CD4-positive, alpha-beta memory T cell (primary cell): ENCODE data around the gene PRRC2B. TPM values are rescaled to one million over a fixed set of nuclear protein-coding genes. Genes with fewer than 3 reads are reported as not detected.
"Not testable (repeated sequence)": the region's sequence is repeated elsewhere in the genome, so short reads cannot be mapped to it uniquely, and the experiment has no call there.

Experiments
- CTCF ChIA-PET: fragments of 350-600 bp; sonication (Branson Sonifier 250); formaldehyde crosslinking; loops from one replicate; lab custom pipeline; 2021; ENCODE audit warnings: inconsistent platforms; ENCODE audit not compliant: partially characterized antibody; lab: Charles Lee
- POLR2A ChIA-PET: fragments of 350-600 bp; sonication (Branson Sonifier 250); formaldehyde crosslinking; loops from one replicate; lab custom pipeline; 2021; ENCODE audit not compliant: partially characterized antibody; lab: Charles Lee
- DNase-seq, 5 donors: peaks; one replicate each; pipeline versions ENCODE4 v3.0.0 to v3.0.0-alpha.2; 2020 to 2022; ENCODE audit warnings: mixed read lengths in 1 of 5
- H3K27ac ChIP-seq: one replicate; pipeline ENCODE4 v1.7.0; 2013; ENCODE audit warnings: low read depth, low read length
- H3K27me3 ChIP-seq: 2 replicates; pipeline ENCODE4 v1.7.0; 2013; ENCODE audit warnings: mild to moderate bottlenecking, low read length, moderate library complexity; ENCODE audit not compliant: insufficient read depth
- H3K36me3 ChIP-seq: 2 replicates; pipeline ENCODE4 v1.7.0; 2013; ENCODE audit warnings: mild to moderate bottlenecking, low read length, moderate library complexity; ENCODE audit not compliant: insufficient read depth
- H3K4me1 ChIP-seq: 2 replicates; pipeline ENCODE4 v1.7.0; 2013; ENCODE audit warnings: mild to moderate bottlenecking, low read length, moderate library complexity; ENCODE audit not compliant: insufficient read depth
- H3K4me3 ChIP-seq, 2 donors: one replicate each; pipeline ENCODE4 v1.7.0; 2013; ENCODE audit warnings: low read length in 2 of 2, mild to moderate bottlenecking in 1 of 2
- H3K9me3 ChIP-seq, 2 donors: one replicate each; pipeline ENCODE4 v1.7.0; 2013; ENCODE audit warnings: low read length in 2 of 2, control low read depth in 1 of 2; ENCODE audit not compliant: control insufficient read depth in 1 of 2
- H3K27ac Mint-ChIP-seq, 7 donors: one replicate each; pipeline ENCODE4 v1.8.0; 2020 to 2021; ENCODE audit warnings: mixed read lengths in 7 of 7, mild to moderate bottlenecking in 6 of 7, inconsistent platforms in 3 of 7, moderate library complexity in 3 of 7
- H3K27me3 Mint-ChIP-seq, 2 donors: one replicate each; pipeline ENCODE4 v1.8.0; 2020 to 2021; ENCODE audit warnings: mixed read lengths in 2 of 2
- H3K36me3 Mint-ChIP-seq, 2 donors: one replicate each; pipeline ENCODE4 v1.8.0; 2020 to 2021; ENCODE audit warnings: mixed read lengths in 2 of 2, inconsistent platforms in 1 of 2, mild to moderate bottlenecking in 1 of 2
- H3K4me1 Mint-ChIP-seq, 4 donors: one replicate each; pipeline ENCODE4 v1.8.0; 2020 to 2021; ENCODE audit warnings: mixed read lengths in 4 of 4, mild to moderate bottlenecking in 1 of 4
- H3K4me3 Mint-ChIP-seq, 8 donors: one replicate each; pipeline ENCODE4 v1.8.0; 2020 to 2021; ENCODE audit warnings: mixed read lengths in 8 of 8, mild to moderate bottlenecking in 7 of 8, moderate library complexity in 6 of 8, inconsistent platforms in 3 of 8
- H3K9me3 Mint-ChIP-seq, 8 donors: one replicate each; pipeline ENCODE4 v1.8.0; 2020 to 2021; ENCODE audit warnings: mixed read lengths in 8 of 8, mild to moderate bottlenecking in 5 of 8, inconsistent platforms in 3 of 8, moderate library complexity in 1 of 8
- intact Hi-C: fragments of 100-400 bp; cut with micrococcal nuclease; formaldehyde crosslinking; loops from one replicate; pipeline ENCODE4 v1.15.1; 2023
- polyA plus RNA-seq, 2 donors: library from polyadenylated mRNA; unstranded; fragments of 300-500 nt; fragmentation: Illumina TruSeq; gene quantifications; one replicate each; pipeline ENCODE4 v1.2.3, GENCODE V29; 2021
- total RNA-seq, 2 experiments: library from RNA; stranded (reverse); gene quantifications; one replicate each; pipeline ENCODE4 v1.2.3, GENCODE V29; 2021

The PRRC2B gene
- total and polyA plus RNA-seq, 4 experiments from 2014 or later: 2.7 to 343 (median 191) TPM

- Mint-ChIP-seq H3K27me3 (no peaks in the 10 kb centered on the region), H3K4me1 (peaks cover 3 to 13% (median 8%) of the 10 kb centered on the region in 4 donors), H3K36me3 (peaks cover 46 to 85% of the 10 kb centered on the region in 2 donors), H3K27ac (peak overlapping the region in 2 of 7 donors; percentile 47 to 57), H3K4me3 (no peak overlapping the region), H3K9me3 (no peaks in the 10 kb centered on the region)
- intact Hi-C loops: no loop called here
- Histone ChIP-seq H3K27me3 (no peaks in the 10 kb centered on the region), H3K36me3 (peaks cover 55% of the 10 kb centered on the region), H3K9me3 (no peaks in the 10 kb centered on the region), H3K27ac (no peak overlapping the region), H3K4me1 (no peaks in the 10 kb centered on the region), H3K4me3 (no peak overlapping the region)
- CTCF ChIA-PET: no interaction called here
- POLR2A ChIA-PET: no interaction called here
- no peak for DNase-seq
Observed at GRCh38 chr9:131446276-131446675, 52.4 kb downstream of the PRRC2B start.

GRCh38 chr9:131447148-131447547 lies 53.3 kb downstream of the PRRC2B start:
- no peak overlapping the region for H3K27ac ChIP-seq
- peaks cover 55% of the 10 kb centered on the region for H3K36me3 ChIP-seq
- H3K4me3 ChIP-seq: no peak overlapping the region
- ChIA-PET CTCF (no interaction called here), POLR2A (no interaction called here)
- H3K4me1 ChIP-seq: no peaks in the 10 kb centered on the region
- intact Hi-C loops: no loop called here
- H3K27me3 ChIP-seq: no peaks in the 10 kb centered on the region
- Mint-ChIP-seq H3K36me3 (peaks cover 53 to 84% of the 10 kb centered on the region in 2 donors), H3K9me3 (no peaks in the 10 kb centered on the region), H3K4me3 (no peak overlapping the region), H3K4me1 (peaks cover 4 to 14% (median 13%) of the 10 kb centered on the region in 4 donors), H3K27me3 (no peaks in the 10 kb centered on the region), H3K27ac (peak overlapping the region in 3 of 7 donors; percentile 43 to 82 (median 54))
- no peak for DNase-seq
- H3K9me3 ChIP-seq: no peaks in the 10 kb centered on the region

- H3K4me1 Mint-ChIP-seq: peaks cover 4 to 14% (median 14%) of the 10 kb centered on the region in 4 donors
- H3K27ac ChIP-seq: no peak overlapping the region
- ChIA-PET POLR2A (no interaction called here), CTCF (no interaction called here)
- H3K9me3 Mint-ChIP-seq: no peaks in the 10 kb centered on the region
- no peaks in the 10 kb centered on the region for H3K27me3 Mint-ChIP-seq
- no peaks in the 10 kb centered on the region for H3K27me3 ChIP-seq
- H3K4me1 ChIP-seq: no peaks in the 10 kb centered on the region
- H3K36me3 ChIP-seq: peaks cover 55% of the 10 kb centered on the region
- H3K4me3 Mint-ChIP-seq: no peak overlapping the region
- no peak overlapping the region for H3K4me3 ChIP-seq
- H3K36me3 Mint-ChIP-seq: peaks cover 54 to 84% of the 10 kb centered on the region in 2 donors
- no peaks in the 10 kb centered on the region for H3K9me3 ChIP-seq
- intact Hi-C loops: no loop called here
- no peak for DNase-seq
- peak overlapping the region in 1 of 7 donors; percentile 45 for H3K27ac Mint-ChIP-seq
Observed at GRCh38 chr9:131447600-131447999, 53.7 kb downstream of the PRRC2B start.

GRCh38 chr9:131448818-131449217 lies 54.9 kb downstream of the PRRC2B start:
- Mint-ChIP-seq H3K4me1 (peaks cover 7 to 20% (median 19%) of the 10 kb centered on the region in 4 donors), H3K36me3 (peaks cover 58 to 86% of the 10 kb centered on the region in 2 donors), H3K27ac (peak overlapping the region in 4 of 7 donors; percentile 3 to 48 (median 20)), H3K4me3 (no peak overlapping the region), H3K9me3 (no peaks in the 10 kb centered on the region), H3K27me3 (no peaks in the 10 kb centered on the region)
- no peak for DNase-seq
- peaks cover 52% of the 10 kb centered on the region for H3K36me3 ChIP-seq
- ChIA-PET CTCF (no interaction called here), POLR2A (interaction anchor here (1.2 kb wide), 1 partner anchor 43 kb away, joined by 3 read pairs; no protein-coding TSS in a partner anchor)
- H3K27me3 ChIP-seq: no peaks in the 10 kb centered on the region
- intact Hi-C loops: no loop called here
- no peaks in the 10 kb centered on the region for H3K4me1 ChIP-seq
- H3K9me3 ChIP-seq: no peaks in the 10 kb centered on the region
- no peak overlapping the region for H3K4me3 ChIP-seq
- H3K27ac ChIP-seq: no peak overlapping the region

GRCh38 chr9:131449276-131449675 lies 55.4 kb downstream of the PRRC2B start:
- no peak overlapping the region for H3K4me3 Mint-ChIP-seq
- POLR2A ChIA-PET: interaction anchor here (1.2 kb wide), 1 partner anchor 43 kb away, joined by 3 read pairs; no protein-coding TSS in a partner anchor
- Histone ChIP-seq H3K36me3 (peaks cover 52% of the 10 kb centered on the region), H3K27me3 (no peaks in the 10 kb centered on the region), H3K9me3 (no peaks in the 10 kb centered on the region), H3K4me3 (no peak overlapping the region), H3K27ac (no peak overlapping the region), H3K4me1 (no peaks in the 10 kb centered on the region)
- H3K9me3 Mint-ChIP-seq: no peaks in the 10 kb centered on the region
- H3K27ac Mint-ChIP-seq: peak overlapping the region in 2 of 7 donors; percentile 7 to 34
- H3K36me3 Mint-ChIP-seq: peaks cover 58 to 86% of the 10 kb centered on the region in 2 donors
- H3K4me1 Mint-ChIP-seq: peaks cover 7 to 20% (median 19%) of the 10 kb centered on the region in 4 donors
- intact Hi-C loops: no loop called here
- CTCF ChIA-PET: no interaction called here
- no peaks in the 10 kb centered on the region for H3K27me3 Mint-ChIP-seq
- DNase-seq: no peak

- H3K27ac Mint-ChIP-seq: peak overlapping the region in 5 of 7 donors; percentile 32 to 57 (median 48)
- H3K4me3 ChIP-seq: no peak overlapping the region
- H3K27me3 ChIP-seq: no peaks in the 10 kb centered on the region
- H3K4me1 ChIP-seq: no peaks in the 10 kb centered on the region
- H3K9me3 Mint-ChIP-seq: no peaks in the 10 kb centered on the region
- ChIA-PET POLR2A (no interaction called here), CTCF (no interaction called here)
- DNase-seq: no peak
- no peaks in the 10 kb centered on the region for H3K9me3 ChIP-seq
- intact Hi-C loops: no loop called here
- peaks cover 55% of the 10 kb centered on the region for H3K36me3 ChIP-seq
- H3K36me3 Mint-ChIP-seq: peaks cover 49 to 79% of the 10 kb centered on the region in 2 donors
- H3K4me3 Mint-ChIP-seq: no peak overlapping the region
- no peak overlapping the region for H3K27ac ChIP-seq
- peaks cover 6 to 24% (median 18%) of the 10 kb centered on the region in 4 donors for H3K4me1 Mint-ChIP-seq
- no peaks in the 10 kb centered on the region for H3K27me3 Mint-ChIP-seq
Observed at GRCh38 chr9:131454028-131454427, 60.1 kb downstream of the PRRC2B start.

GRCh38 chr9:131455655-131456054 lies 61.8 kb downstream of the PRRC2B start:
- H3K4me1 ChIP-seq, H3K4me3 ChIP-seq, H3K27ac ChIP-seq, intact Hi-C loops, H3K27me3 Mint-ChIP-seq, H3K4me3 Mint-ChIP-seq, H3K9me3 ChIP-seq, POLR2A ChIA-PET, H3K9me3 Mint-ChIP-seq, H3K27ac Mint-ChIP-seq, H3K27me3 ChIP-seq, DNase-seq: not testable (repeated sequence)
- Mint-ChIP-seq H3K36me3 (peaks cover 60 to 80% of the 10 kb centered on the region in 2 donors), H3K4me1 (peaks cover 6 to 26% (median 17%) of the 10 kb centered on the region in 4 donors)
- H3K36me3 ChIP-seq: peaks cover 68% of the 10 kb centered on the region
- CTCF ChIA-PET: interaction anchor here (1.4 kb wide), 1 partner anchor 83 kb away, joined by 3 read pairs; no protein-coding TSS in a partner anchor
